Measurements from ENCODE around the gene MYEOV. TPM values are rescaled to one million over a fixed set of nuclear protein-coding genes. Genes with fewer than 3 reads are reported as not detected.
A peak's percentile ranks its signal among the peaks of the same experiment; 100 is the strongest.

Gene MYEOV
- total RNA-seq, 2 donors from 2014 or later: 0.12 TPM; not detected in 1

DNA sequence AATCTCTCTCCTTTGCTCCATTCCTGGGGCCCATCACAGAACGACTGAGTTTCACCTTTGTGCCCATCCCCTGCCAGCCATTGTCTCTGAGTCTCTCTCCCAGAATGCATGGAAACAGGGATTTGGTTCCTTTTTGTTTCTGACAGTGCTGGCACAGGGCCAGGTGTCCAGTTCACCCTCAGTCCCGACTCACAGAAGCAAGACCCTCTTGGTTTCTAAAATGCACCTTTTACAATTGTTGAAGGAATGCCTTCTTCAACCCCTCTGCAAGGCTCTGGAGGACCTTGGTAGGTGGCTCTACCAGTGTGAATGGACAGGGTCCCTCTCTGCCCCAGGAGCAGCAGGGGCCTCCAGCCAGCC lies 5.1 kb upstream of the MYEOV start:
- Histone ChIP-seq H3K4me3 (no peak overlapping the region), H3K27me3 (no peaks in the 10 kb centered on the region), H3K36me3 (no peaks in the 10 kb centered on the region), H3K4me1 (peaks cover 0 to 10% of the 10 kb centered on the region in 2 donors), H3K27ac (no peak overlapping the region), H3K9me3 (no peaks in the 10 kb centered on the region)
- DNase-seq (ENCODE audit: low spot score): no peak
- TF ChIP-seq, protein P1, sequence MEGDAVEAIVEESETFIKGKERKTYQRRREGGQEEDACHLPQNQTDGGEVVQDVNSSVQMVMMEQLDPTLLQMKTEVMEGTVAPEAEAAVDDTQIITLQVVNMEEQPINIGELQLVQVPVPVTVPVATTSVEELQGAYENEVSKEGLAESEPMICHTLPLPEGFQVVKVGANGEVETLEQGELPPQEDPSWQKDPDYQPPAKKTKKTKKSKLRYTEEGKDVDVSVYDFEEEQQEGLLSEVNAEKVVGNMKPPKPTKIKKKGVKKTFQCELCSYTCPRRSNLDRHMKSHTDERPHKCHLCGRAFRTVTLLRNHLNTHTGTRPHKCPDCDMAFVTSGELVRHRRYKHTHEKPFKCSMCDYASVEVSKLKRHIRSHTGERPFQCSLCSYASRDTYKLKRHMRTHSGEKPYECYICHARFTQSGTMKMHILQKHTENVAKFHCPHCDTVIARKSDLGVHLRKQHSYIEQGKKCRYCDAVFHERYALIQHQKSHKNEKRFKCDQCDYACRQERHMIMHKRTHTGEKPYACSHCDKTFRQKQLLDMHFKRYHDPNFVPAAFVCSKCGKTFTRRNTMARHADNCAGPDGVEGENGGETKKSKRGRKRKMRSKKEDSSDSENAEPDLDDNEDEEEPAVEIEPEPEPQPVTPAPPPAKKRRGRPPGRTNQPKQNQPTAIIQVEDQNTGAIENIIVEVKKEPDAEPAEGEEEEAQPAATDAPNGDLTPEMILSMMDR (IDR thresholded peaks at IDR 0.05): no peak

GRCh38 chr11:69290806-69291205 lies 3.1 kb upstream of the MYEOV start:
- H3K4me1 ChIP-seq: peaks cover 0 to 13% of the 10 kb centered on the region in 2 donors
- TF ChIP-seq, protein P1 (IDR thresholded peaks at IDR 0.05): no peak
- H3K36me3 ChIP-seq: no peaks in the 10 kb centered on the region
- no peak overlapping the region for H3K4me3 ChIP-seq
- H3K9me3 ChIP-seq: no peaks in the 10 kb centered on the region
- H3K27me3 ChIP-seq: no peaks in the 10 kb centered on the region
- no peak for DNase-seq (ENCODE audit: low spot score)
- H3K27ac ChIP-seq: no peak overlapping the region

DNA sequence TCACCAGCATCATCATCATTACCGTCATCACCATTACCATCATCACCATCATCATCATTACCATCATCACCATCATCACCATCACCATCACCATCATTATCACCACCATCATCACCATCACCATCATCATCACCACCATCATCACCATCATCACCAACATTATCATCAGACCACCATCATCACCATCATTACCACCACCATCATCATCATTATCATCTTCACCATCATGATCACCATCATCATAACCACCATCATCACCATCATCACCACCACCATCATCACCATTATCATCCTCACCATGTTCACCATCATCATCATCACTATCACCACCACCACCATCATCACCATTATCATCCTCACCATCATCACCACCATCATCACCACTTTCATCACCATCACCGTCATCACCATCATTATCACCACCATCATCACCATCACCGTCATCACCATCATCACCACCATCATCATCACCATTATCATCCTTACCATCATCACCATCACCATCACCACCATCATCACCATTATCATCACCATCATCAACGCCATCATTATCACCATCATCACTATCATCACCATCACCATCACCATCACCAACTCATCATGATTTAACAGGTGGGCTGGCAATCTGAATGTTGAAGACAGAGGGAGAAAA lies 2.4 kb upstream of the MYEOV start:
- Histone ChIP-seq H3K4me1 (peaks cover 0 to 20% of the 10 kb centered on the region in 2 donors), H3K27ac (no peak overlapping the region), H3K27me3 (no peaks in the 10 kb centered on the region), H3K9me3 (no peaks in the 10 kb centered on the region), H3K4me3 (no peak overlapping the region), H3K36me3 (no peaks in the 10 kb centered on the region)
- TF ChIP-seq, protein P1 (IDR thresholded peaks at IDR 0.05): no peak
- no peak for DNase-seq (ENCODE audit: low spot score)

DNA sequence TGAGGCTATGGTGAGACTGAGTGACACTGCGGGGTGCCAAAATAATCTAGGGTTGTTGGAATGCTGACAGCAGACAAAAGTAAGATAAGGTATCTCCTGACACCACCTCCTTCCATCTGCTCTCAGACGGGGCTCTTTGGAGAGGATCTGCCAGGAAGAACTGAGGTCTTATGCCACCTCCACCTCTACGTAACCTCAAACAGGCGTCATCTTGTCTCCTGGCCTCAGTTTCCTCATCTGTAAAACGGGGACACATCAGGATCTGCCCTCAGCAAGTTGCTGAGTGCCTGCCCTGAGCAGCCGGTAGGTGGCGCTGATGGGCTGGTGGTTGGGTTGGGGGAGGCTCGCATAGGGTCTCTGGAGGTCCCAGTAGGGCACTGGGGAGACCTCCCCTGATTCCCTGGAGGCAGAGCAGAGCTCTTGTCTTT lies 1.7 kb upstream of the MYEOV start:
- H3K36me3 ChIP-seq: no peaks in the 10 kb centered on the region
- DNase-seq (ENCODE audit: low spot score): no peak

GRCh38 chr11:69293087-69293486 lies 868 bp upstream of the MYEOV start:
- Histone ChIP-seq H3K27me3 (no peaks in the 10 kb centered on the region), H3K36me3 (no peaks in the 10 kb centered on the region), H3K4me3 (no peak overlapping the region), H3K27ac (no peak overlapping the region), H3K4me1 (peaks cover 0 to 35% of the 10 kb centered on the region in 2 donors), H3K9me3 (no peaks in the 10 kb centered on the region)
- DNase-seq (ENCODE audit: low spot score): no peak
- TF ChIP-seq, protein P1 (IDR thresholded peaks at IDR 0.05): no peak

More for the DNA sequence above, 1.7 kb upstream of the MYEOV start:
- Histone ChIP-seq H3K27ac (no peak overlapping the region), H3K4me3 (no peak overlapping the region), H3K27me3 (no peaks in the 10 kb centered on the region), H3K9me3 (no peaks in the 10 kb centered on the region), H3K4me1 (peaks cover 0 to 27% of the 10 kb centered on the region in 2 donors)
- TF ChIP-seq, protein P1 (IDR thresholded peaks at IDR 0.05): peak; percentile 56 to 85

DNA sequence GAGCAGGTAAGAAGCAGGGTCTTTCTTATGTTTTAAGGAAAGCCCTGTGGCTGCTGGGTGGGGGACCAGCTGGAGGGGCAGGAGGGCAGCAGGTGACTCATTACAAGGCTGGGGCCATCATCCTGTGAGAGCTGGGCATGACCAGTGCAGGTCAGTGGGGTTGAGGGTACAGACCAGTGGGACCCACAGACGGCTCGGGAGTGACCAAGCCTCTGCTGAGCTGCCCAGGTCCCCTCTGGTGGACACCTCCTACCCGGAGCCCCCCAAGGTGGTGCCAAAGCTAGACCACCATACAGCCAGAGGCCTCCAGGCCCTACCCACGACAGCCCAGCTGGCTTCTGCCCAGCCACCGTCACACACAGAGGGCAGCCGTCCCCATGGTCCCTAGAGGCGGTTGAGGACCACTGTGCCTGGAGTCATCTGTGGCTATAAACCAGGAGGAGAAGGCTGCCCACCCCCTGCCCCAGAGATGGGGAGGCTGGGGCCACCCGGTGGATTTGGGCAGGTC lies 670 bp downstream of the MYEOV start:
- H3K27me3 ChIP-seq: no peaks in the 10 kb centered on the region
- no peak overlapping the region for H3K4me3 ChIP-seq
- peaks cover 0 to 51% of the 10 kb centered on the region in 2 donors for H3K4me1 ChIP-seq

More for the DNA sequence above, 670 bp downstream of the MYEOV start:
- TF ChIP-seq, protein P1 (IDR thresholded peaks at IDR 0.05): no peak
- no peak for DNase-seq (ENCODE audit: low spot score)
- Histone ChIP-seq H3K27ac (no peak overlapping the region), H3K9me3 (no peaks in the 10 kb centered on the region), H3K36me3 (no peaks in the 10 kb centered on the region)
